Right lobe of liver (tissue), 6 donors: Measurements from ENCODE around the gene NOD1. TPM values are rescaled to one million over a fixed set of nuclear protein-coding genes. Genes with fewer than 3 reads are reported as not detected.

Experiments
- ATAC-seq, 4 donors: fragments of 200-7000 bp; cut with Tn5 transposase; one replicate each; pipeline ENCODE4 v1.9.1; 2020; ENCODE audit warnings: mild to moderate bottlenecking in 4 of 4, moderate library complexity in 4 of 4
- DNase-seq, 3 donors: peaks; one replicate each; pipeline ENCODE4 v3.0.0-alpha.2; 2020
- H3K27ac ChIP-seq, 3 donors: fragments of 200-600 bp; one replicate each; pipeline ENCODE4 v1.8.0; 2022
- H3K27me3 ChIP-seq, 2 donors: fragments of 200-600 bp; one replicate each; pipeline ENCODE4 v1.8.0; 2022
- H3K36me3 ChIP-seq, 4 donors: fragments of 200-600 bp; sonication (generic) in 1 of 4; one replicate each; pipeline versions ENCODE4 v1.5.1 to v1.8.0; 2017 to 2022; ENCODE audit warnings: control low read depth in 1 of 4
- H3K4me1 ChIP-seq, 4 donors: fragments of 200-600 bp; sonication (generic) in 1 of 4; one replicate each; pipeline versions ENCODE4 v1.5.1 to v1.8.0; 2017 to 2022; ENCODE audit warnings: control low read depth in 1 of 4
- H3K4me3 ChIP-seq, 3 donors: fragments of 200-600 bp; one replicate each; pipeline ENCODE4 v1.8.0; 2022
- H3K9me3 ChIP-seq, 4 donors: fragments of 200-600 bp; sonication (generic) in 1 of 4; one replicate each; pipeline versions ENCODE4 v1.5.1 to v1.8.0; 2017 to 2022; ENCODE audit warnings: control low read depth in 1 of 4
- POLR2A ChIP-seq: fragments of 450-650 bp; IDR thresholded peaks from one replicate; pipeline ENCODE4 v1.6.1; 2017; ENCODE audit warnings: antibody characterized with exemption, mild to moderate bottlenecking
- WGBS: methylation state at CpG from one replicate; pipeline ENCODE4 v1.1.6; 2018; ENCODE audit warnings: low coverage, low lambda C conversion rate; ENCODE audit not compliant: insufficient coverage; ENCODE audit errors: missing lambda C conversion rate; 5-methylcytosine and 5-hydroxymethylcytosine counted together
- intact Hi-C, 2 donors: fragments of 100-400 bp; cut with DNase I; formaldehyde crosslinking; loops; one replicate each; pipeline versions ENCODE4 v1.11.2 to v1.14.1; 2022
- total RNA-seq, 6 experiments: library from RNA; depleted of rRNA in 2 of 6; stranded (reverse); fragments of >200 nt in 2 of 6; fragmentation: NEBNext Ultra II Directional in 3 of 6; extraction: Animal tissue kit (Norgen Biotek cat#: 25700) in 3 of 6; gene quantifications; one replicate each; pipeline versions ENCODE4 v1.1.0 to v1.2.4, GENCODE V29; 2016 to 2023
- TF ChIP-seq, protein P1 (sequence below), 4 donors: fragments of 200-600 bp in 3 of 4; fragments of 450-650 bp in 1 of 4; IDR thresholded peaks; one replicate each; pipeline versions ENCODE4 v1.5.1 to v1.8.0; 2016 to 2022; ENCODE audit warnings: antibody characterized with exemption in 4 of 4, mild to moderate bottlenecking in 2 of 4
- donor health status: DM: no; HTN: yes; CAD: no.
- donor health status: DM: no; HTN: no; CAD: no.
- donor health status: DM: no; HTN: no; CAD: no.
- donor health status: DM: no; HTN: yes; CAD: no.
- donor health status: DM: no; HTN: yes; CAD: no.

NOD1 gene
- total RNA-seq, 6 experiments from 2014 or later: 1.7 to 5.3 (median 2.7) TPM

DNA sequence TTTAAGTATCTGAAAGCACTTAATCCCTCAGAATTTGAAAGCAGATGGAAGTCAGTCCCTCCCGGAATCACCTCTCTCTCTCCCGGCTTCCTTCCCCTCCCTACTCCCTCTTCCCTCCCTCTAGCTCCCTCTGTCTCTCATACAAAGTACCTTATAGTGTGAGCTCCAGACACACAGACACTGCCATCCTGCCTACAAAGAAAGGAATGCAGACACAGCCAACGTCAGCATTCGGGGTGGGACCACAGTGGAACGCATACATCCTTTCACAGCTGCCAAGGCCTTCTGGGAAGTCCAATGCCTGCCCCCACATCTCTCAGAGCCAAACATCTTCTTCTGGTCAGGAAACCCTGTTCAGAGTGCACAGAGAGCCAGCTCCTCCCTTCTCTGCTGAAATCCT, 9.3 kb downstream of the NOD1 start:
- no peaks in the 10 kb centered on the region for H3K27me3 ChIP-seq
- ATAC-seq (peak; percentile 78 to 85 (median 81)), DNase-seq (peak in 1 of 3 donors; percentile 58)
- no peaks in the 10 kb centered on the region for H3K9me3 ChIP-seq
- H3K4me1 ChIP-seq: peaks cover 0 to 1% (median 0%) of the 10 kb centered on the region in 4 donors
- peak overlapping the region in 2 of 3 donors; percentile 54 to 55 for H3K27ac ChIP-seq
- no peak overlapping the region for H3K4me3 ChIP-seq
- intact Hi-C loops: no loop called here
- 51% methylated on average over 5 of the region's 5 CpGs for WGBS
- H3K36me3 ChIP-seq: no peaks in the 10 kb centered on the region
- TF ChIP-seq POLR2A: no peak
- TF ChIP-seq, protein P1, sequence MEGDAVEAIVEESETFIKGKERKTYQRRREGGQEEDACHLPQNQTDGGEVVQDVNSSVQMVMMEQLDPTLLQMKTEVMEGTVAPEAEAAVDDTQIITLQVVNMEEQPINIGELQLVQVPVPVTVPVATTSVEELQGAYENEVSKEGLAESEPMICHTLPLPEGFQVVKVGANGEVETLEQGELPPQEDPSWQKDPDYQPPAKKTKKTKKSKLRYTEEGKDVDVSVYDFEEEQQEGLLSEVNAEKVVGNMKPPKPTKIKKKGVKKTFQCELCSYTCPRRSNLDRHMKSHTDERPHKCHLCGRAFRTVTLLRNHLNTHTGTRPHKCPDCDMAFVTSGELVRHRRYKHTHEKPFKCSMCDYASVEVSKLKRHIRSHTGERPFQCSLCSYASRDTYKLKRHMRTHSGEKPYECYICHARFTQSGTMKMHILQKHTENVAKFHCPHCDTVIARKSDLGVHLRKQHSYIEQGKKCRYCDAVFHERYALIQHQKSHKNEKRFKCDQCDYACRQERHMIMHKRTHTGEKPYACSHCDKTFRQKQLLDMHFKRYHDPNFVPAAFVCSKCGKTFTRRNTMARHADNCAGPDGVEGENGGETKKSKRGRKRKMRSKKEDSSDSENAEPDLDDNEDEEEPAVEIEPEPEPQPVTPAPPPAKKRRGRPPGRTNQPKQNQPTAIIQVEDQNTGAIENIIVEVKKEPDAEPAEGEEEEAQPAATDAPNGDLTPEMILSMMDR (IDR thresholded peaks at IDR 0.05): peak in 1 of 4 donors; percentile 12

DNA sequence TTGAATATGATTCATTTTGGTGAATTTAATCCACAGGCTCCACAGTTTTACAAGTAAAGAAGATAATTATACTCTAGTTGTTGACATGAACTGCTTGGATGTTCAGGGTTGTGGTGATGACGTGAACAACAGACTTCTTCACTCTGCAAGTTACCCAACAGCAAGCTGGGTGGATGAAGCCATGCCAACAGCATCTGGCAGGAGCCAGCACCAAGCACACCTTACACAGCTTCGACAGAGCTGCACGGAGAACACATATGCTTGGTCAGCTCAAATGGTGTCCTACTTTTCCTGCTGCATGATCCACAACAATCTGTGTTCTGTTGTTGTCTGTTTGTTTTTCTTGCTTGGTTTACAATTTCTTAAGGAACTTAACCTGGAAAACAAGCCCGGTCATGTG, 9.8 kb downstream of the NOD1 start:
- H3K4me3 ChIP-seq: no peak overlapping the region
- intact Hi-C loops: no loop called here
- H3K27ac ChIP-seq: peak overlapping the region in 2 of 3 donors; percentile 0 to 39
- WGBS: 38% methylated on average over 4 of the region's 4 CpGs
- TF ChIP-seq POLR2A: no peak
- TF ChIP-seq, protein P1 (IDR thresholded peaks at IDR 0.05): no peak
- H3K9me3 ChIP-seq: no peaks in the 10 kb centered on the region
- DNase-seq (no peak), ATAC-seq (peak in 1 of 4 donors; percentile 3)
- no peaks in the 10 kb centered on the region for H3K36me3 ChIP-seq
- H3K27me3 ChIP-seq: no peaks in the 10 kb centered on the region
- peaks cover 0 to 7% (median 0%) of the 10 kb centered on the region in 4 donors for H3K4me1 ChIP-seq

DNA sequence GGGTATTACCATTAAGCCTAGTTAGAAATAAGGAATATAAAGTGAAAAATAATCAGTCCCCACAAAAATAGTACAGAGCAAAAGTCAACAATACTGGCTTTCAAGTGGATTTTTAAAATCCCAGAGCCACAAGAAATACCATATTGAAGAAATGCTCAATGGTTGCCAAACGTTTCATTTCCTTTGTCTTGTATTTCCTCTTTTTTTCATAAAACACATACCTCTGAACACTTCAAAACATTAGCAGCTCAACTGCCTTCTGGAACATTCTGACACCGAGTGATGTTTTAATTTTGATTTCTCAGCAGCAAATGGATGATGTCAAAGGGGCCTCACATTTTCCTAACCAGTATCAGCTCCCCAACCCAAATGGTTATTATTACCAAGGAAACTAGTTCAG, 10.5 kb downstream of the NOD1 start:
- Histone ChIP-seq H3K9me3 (no peaks in the 10 kb centered on the region), H3K4me1 (peaks cover 0 to 7% (median 0%) of the 10 kb centered on the region in 4 donors), H3K27me3 (no peaks in the 10 kb centered on the region), H3K4me3 (no peak overlapping the region), H3K36me3 (no peaks in the 10 kb centered on the region), H3K27ac (no peak overlapping the region)
- no peak for ATAC-seq
- DNase-seq: no peak
- WGBS: 60% methylated on average over 2 of the region's 2 CpGs
- intact Hi-C loops: no loop called here
- TF ChIP-seq, protein P1 (IDR thresholded peaks at IDR 0.05): no peak
- TF ChIP-seq POLR2A: no peak

DNA sequence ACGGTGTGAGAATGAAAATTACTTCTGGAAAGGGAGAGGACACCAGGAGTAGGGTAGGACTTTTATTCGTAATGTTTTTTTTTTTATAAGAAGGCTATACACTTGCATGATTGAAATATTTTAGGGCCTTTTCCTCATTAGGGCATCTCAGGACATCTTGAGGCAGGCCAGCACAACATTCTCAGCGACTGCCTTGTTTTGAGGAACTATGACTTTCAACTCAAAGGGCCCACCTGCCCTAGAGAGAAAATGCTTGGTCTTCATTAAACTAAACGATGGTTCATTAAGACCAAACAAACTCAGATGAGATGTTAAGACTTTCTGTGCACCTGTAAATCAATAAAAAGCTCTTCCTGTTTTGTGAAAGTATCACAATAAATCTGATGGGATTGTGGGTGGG, 11.3 kb downstream of the NOD1 start:
- Histone ChIP-seq H3K4me3 (no peak overlapping the region), H3K9me3 (no peaks in the 10 kb centered on the region), H3K27me3 (no peaks in the 10 kb centered on the region), H3K36me3 (no peaks in the 10 kb centered on the region), H3K4me1 (peaks cover 0 to 7% (median 0%) of the 10 kb centered on the region in 4 donors), H3K27ac (no peak overlapping the region)
- TF ChIP-seq, protein P1 (IDR thresholded peaks at IDR 0.05): no peak
- TF ChIP-seq POLR2A: no peak
- ATAC-seq (no peak), DNase-seq (no peak)
- intact Hi-C loops: no loop called here
- WGBS: 73% methylated on average over 3 of the region's 4 CpGs

DNA sequence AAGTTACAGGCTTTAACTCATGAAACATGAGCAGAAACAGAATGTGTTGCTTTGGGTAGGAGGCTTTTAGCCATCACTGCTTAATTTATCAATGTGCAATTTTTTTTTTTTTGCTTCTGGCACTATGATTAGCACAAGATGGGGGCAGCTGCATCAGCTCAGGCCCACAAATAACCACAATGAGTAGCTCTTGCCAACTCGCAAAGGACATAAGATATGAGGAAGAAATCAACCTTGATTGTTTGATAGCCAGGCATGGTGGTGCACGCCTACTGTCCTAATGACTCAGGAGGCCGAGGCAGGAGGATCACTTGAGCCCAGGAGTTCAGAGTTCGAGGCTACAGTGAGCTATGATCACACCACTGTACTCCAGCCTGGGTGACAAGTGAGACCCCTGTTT, 12.3 kb downstream of the NOD1 start:
- H3K36me3 ChIP-seq: no peaks in the 10 kb centered on the region
- no peak for TF ChIP-seq POLR2A
- TF ChIP-seq, protein P1 (IDR thresholded peaks at IDR 0.05): no peak
- intact Hi-C loops: no loop called here
- H3K27ac ChIP-seq: no peak overlapping the region
- no peak overlapping the region for H3K4me3 ChIP-seq
- WGBS: 77% methylated on average over 4 of the region's 4 CpGs
- peaks cover 0 to 7% (median 0%) of the 10 kb centered on the region in 4 donors for H3K4me1 ChIP-seq
- ATAC-seq (no peak), DNase-seq (no peak)
- H3K9me3 ChIP-seq: no peaks in the 10 kb centered on the region
- H3K27me3 ChIP-seq: no peaks in the 10 kb centered on the region
